Aorta (tissue), 5 donors: ENCODE measurements around the gene TBC1D4. TPM values are rescaled to one million over a fixed set of nuclear protein-coding genes. Genes with fewer than 3 reads are reported as not detected.

ENCODE experiments used
- ATAC-seq: fragments of 200-7000 bp; cut with Tn5 transposase; one replicate; pipeline ENCODE4 v1.9.1; 2022; ENCODE audit warnings: moderate library complexity; ENCODE audit not compliant: low FRiP score
- DNase-seq, 2 donors: peaks; one replicate each; pipeline ENCODE4 v3.0.0-alpha.2; 2020
- H3K27ac ChIP-seq, 2 donors: one replicate each; pipeline ENCODE4 v1.5.1; 2013; ENCODE audit warnings: low read length in 2 of 2, mild to moderate bottlenecking in 2 of 2, moderate library complexity in 2 of 2, control low read depth in 1 of 2, inconsistent platforms in 1 of 2, low read depth in 1 of 2
- H3K27me3 ChIP-seq, 2 donors: one replicate each; pipeline ENCODE4 v1.6.1; 2013; ENCODE audit warnings: control low read depth in 1 of 2, low read length in 1 of 2, mild to moderate bottlenecking in 1 of 2, moderate library complexity in 1 of 2; ENCODE audit not compliant: insufficient read depth in 2 of 2, control insufficient read depth in 1 of 2
- H3K36me3 ChIP-seq, 2 donors: one replicate each; pipeline ENCODE4 v1.6.1; 2013; ENCODE audit warnings: control low read depth in 1 of 2, low read length in 1 of 2, mild to moderate bottlenecking in 1 of 2; ENCODE audit not compliant: insufficient read depth in 2 of 2, control insufficient read depth in 1 of 2
- H3K4me1 ChIP-seq, 2 donors: one replicate each; pipeline ENCODE4 v1.6.1; 2013; ENCODE audit warnings: low read length in 2 of 2, control low read depth in 1 of 2, mild to moderate bottlenecking in 1 of 2, moderate library complexity in 1 of 2; ENCODE audit not compliant: insufficient read depth in 2 of 2, control insufficient read depth in 1 of 2
- H3K4me3 ChIP-seq, 2 donors: one replicate each; pipeline ENCODE4 v1.5.1; 2013; ENCODE audit warnings: low read length in 2 of 2, control low read depth in 1 of 2, mild to moderate bottlenecking in 1 of 2
- H3K9me3 ChIP-seq: one replicate; pipeline ENCODE4 v1.6.1; 2013; ENCODE audit warnings: mild to moderate bottlenecking, low read length; ENCODE audit not compliant: control insufficient read depth
- WGBS, 2 donors: extraction: QIAGEN DNeasy Blood & Tissue Kit; methylation state at CpG; one replicate each; pipeline ENCODE4 v1.1.7; 2013; 5-methylcytosine and 5-hydroxymethylcytosine counted together
- intact Hi-C, 2 donors: fragments of 100-400 bp; cut with DNase I; formaldehyde crosslinking; loops; one replicate each; pipeline versions ENCODE4 v1.14.2 to v1.15.0; 2022
- polyA plus RNA-seq, 2 donors: library from polyadenylated mRNA; stranded (reverse); fragments of 200-250 nt; gene quantifications; one replicate each; pipeline ENCODE4 v1.2.3, GENCODE V29; 2013
- total RNA-seq, 2 donors: library from RNA; stranded (reverse); fragmentation: NEBNext Ultra II Directional; extraction: Animal tissue kit (Norgen Biotek cat#: 25700); gene quantifications; one replicate each; pipeline ENCODE4 v1.2.1, GENCODE V29; 2021
- donor health status: healthy with polysubstance abuse.
- donor health status: Bipolar disorder and iron deficiency.
- donor health status: DM: no; HTN: no; CAD: no.
- donor health status: DM: no; HTN: no; CAD: no.
- donor health status: DM: yes; HTN: yes; CAD: no.

The TBC1D4 gene
- total and polyA plus RNA-seq, 4 donors = 1.4 to 16.3 (median 6.2) TPM

DNA sequence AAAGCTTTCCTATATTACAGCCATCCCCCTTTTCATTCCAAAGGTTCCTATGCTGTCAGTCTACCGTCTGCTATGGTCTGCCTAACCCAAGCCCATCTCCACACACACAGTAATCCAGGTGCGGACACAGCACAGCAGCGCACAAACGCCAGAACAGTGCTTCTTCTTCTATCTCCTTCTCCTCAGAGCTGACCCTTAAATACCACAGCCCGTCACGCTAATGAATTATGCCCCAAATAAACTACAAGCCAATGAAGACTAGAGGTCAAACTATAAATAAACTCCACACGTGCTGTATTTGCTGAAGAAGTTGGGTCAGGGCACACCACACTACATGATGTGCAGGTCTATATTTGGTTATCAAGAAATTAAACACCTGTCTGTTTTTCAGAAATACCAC, 71.8 kb downstream of the TBC1D4 start:
- no peaks in the 10 kb centered on the region for H3K27me3 ChIP-seq
- no peak for ATAC-seq
- H3K4me3 ChIP-seq = no peak overlapping the region
- no peak overlapping the region for H3K27ac ChIP-seq
- no peak for DNase-seq
- no peaks in the 10 kb centered on the region for H3K4me1 ChIP-seq
- 64 to 75% methylated on average over 7 of the region's 7 CpGs for WGBS, 2 donors
- no peaks in the 10 kb centered on the region for H3K9me3 ChIP-seq
- intact Hi-C loops = no loop called here
- no peaks in the 10 kb centered on the region for H3K36me3 ChIP-seq

DNA sequence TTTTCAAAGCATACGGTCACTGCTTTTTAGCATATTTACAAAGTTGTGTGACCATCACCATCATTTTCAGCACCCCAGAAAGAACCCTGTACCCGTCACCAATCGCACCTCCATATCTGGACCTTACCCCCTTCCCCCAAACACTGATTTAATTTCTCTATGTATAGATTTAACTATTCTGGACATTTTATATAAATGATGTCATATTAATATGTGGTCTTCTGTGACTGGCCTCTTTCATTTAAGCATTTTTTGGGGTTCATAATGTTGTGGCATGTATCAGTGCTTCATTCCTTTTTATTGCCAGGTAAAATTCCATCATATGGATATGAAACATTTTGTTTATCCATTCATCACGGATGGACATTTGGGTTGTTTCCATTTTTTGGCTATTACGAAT, 74.0 kb downstream of the TBC1D4 start:
- H3K4me3 ChIP-seq = no peak overlapping the region
- no peak for DNase-seq
- intact Hi-C loops = no loop called here

DNA sequence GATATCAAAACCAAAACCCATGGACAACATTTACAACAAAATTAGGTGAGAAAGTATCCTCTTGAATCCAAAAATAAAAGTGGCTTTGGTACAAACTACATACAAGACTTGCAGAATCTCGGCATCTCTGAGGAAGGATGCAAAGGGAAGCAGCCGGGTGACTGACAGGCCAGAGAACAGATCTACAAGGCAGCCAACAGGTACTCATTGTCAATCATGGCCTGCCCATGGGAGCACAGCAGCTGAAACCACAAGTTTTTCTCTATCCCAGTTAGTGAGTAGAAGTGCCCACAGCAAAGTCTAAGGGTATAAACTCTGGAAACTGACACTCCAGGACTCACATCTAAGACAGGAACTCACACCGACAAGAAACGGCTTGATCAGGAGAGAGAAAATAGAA, 74.5 kb downstream of the TBC1D4 start:
- H3K4me1 ChIP-seq = no peaks in the 10 kb centered on the region
- DNase-seq (no peak), ATAC-seq (no peak)
- no peaks in the 10 kb centered on the region for H3K36me3 ChIP-seq
- no peak overlapping the region for H3K4me3 ChIP-seq
- H3K27me3 ChIP-seq = no peaks in the 10 kb centered on the region
- WGBS, 2 donors = 93 to 95% methylated on average over 4 of the region's 4 CpGs
- H3K27ac ChIP-seq = no peak overlapping the region
- H3K9me3 ChIP-seq = no peaks in the 10 kb centered on the region
- intact Hi-C loops = no loop called here

More for the DNA sequence above, 74.0 kb downstream of the TBC1D4 start:
- Histone ChIP-seq H3K27me3 (no peaks in the 10 kb centered on the region), H3K36me3 (no peaks in the 10 kb centered on the region), H3K27ac (no peak overlapping the region), H3K9me3 (no peaks in the 10 kb centered on the region), H3K4me1 (no peaks in the 10 kb centered on the region)
- no peak for ATAC-seq
- WGBS, 2 donors = 96 to 97% methylated on average over 5 of the region's 5 CpGs

DNA sequence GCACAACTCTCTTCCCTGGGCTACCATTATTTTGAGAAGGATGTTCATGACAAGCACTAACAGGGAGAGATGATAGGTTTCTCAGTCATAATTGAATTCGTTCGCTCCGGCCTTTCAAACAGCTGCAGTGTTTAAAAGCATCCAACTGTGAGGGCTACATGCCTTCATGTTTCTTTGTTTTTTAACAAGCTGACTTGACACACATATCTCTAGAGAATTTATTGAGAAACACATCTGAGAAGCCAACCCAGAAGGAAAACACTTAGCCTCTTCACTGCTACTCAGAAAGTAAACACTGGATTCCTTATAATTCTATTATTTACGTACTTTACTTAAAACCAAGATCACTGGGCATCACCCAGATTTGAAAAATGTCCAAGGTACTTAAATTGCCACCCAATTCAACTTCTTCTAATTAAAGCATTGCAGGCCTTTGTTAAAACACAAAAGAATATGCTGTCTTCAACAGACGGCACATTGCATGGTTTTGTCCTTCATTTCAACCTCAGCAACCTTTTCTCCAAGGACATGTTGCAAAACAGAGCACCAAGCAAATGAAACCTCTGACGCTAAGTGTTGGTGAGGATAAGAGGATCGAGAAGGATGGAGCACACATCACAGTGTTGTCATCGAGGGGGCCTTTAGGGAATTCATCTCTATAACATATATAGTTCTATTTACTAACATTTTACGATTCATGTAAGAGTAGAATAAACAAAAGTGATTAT, 75.8 kb downstream of the TBC1D4 start:
- DNase-seq (no peak), ATAC-seq (peak; percentile 74)
- Histone ChIP-seq H3K27me3 (no peaks in the 10 kb centered on the region), H3K27ac (no peak overlapping the region), H3K9me3 (no peaks in the 10 kb centered on the region), H3K4me1 (no peaks in the 10 kb centered on the region), H3K36me3 (no peaks in the 10 kb centered on the region), H3K4me3 (no peak overlapping the region)
- WGBS, 2 donors = 86 to 92% methylated on average over 9 of the region's 9 CpGs
- intact Hi-C loops = no loop called here

DNA sequence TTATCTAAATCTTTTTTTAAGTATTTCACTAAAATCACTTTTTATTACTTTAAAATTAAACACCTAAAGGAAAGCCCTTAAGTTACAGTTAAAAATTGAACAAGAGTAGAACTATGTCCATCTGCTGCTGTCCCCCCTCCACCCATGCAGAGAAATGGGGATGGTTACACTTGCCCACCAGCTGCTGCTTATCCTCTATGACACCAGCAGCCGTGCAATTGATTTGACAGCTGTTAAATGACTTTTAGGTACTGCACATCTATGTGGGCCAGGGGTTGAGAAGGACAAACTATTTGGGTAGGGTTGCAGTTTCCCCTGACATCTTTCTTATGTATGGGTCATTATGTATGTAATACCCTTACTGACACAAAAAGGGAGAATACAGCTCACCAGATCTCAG, 77.2 kb downstream of the TBC1D4 start:
- no peak for DNase-seq
- H3K27me3 ChIP-seq = no peaks in the 10 kb centered on the region
- intact Hi-C loops = no loop called here
- H3K27ac ChIP-seq = no peak overlapping the region
- ATAC-seq = no peak
- H3K4me1 ChIP-seq = no peaks in the 10 kb centered on the region
- H3K4me3 ChIP-seq = no peak overlapping the region
- 64 to 82% methylated on average over 1 of the region's 1 CpG for WGBS, 2 donors
- H3K36me3 ChIP-seq = no peaks in the 10 kb centered on the region
- no peaks in the 10 kb centered on the region for H3K9me3 ChIP-seq

DNA sequence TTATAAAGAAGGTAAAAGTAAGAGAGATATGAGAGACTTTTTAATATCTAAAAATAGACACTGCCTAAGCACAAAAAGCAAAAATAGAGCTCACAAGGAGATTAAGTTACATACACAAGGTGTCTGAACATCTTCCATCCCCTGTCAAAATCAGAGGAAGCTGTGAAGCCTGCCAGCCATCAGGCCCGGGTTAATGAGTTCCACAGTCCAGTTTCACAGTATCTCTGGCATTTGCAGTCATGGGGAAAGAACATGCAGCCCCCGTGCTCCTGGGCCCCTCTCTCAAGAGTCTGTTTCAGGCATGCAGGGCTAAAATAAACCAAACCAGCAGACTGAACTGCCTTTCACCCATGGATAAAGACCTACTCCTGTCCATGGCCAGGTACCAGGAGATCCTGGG, 79.2 kb downstream of the TBC1D4 start:
- H3K9me3 ChIP-seq = peaks cover 2% of the 10 kb centered on the region
- no peaks in the 10 kb centered on the region for H3K36me3 ChIP-seq
- DNase-seq (no peak), ATAC-seq (no peak)
- WGBS, 2 donors = 29 to 43% methylated on average over 2 of the region's 2 CpGs
- no peak overlapping the region for H3K27ac ChIP-seq
- intact Hi-C loops = no loop called here
- H3K4me3 ChIP-seq = no peak overlapping the region
- H3K27me3 ChIP-seq = no peaks in the 10 kb centered on the region
- no peaks in the 10 kb centered on the region for H3K4me1 ChIP-seq

DNA sequence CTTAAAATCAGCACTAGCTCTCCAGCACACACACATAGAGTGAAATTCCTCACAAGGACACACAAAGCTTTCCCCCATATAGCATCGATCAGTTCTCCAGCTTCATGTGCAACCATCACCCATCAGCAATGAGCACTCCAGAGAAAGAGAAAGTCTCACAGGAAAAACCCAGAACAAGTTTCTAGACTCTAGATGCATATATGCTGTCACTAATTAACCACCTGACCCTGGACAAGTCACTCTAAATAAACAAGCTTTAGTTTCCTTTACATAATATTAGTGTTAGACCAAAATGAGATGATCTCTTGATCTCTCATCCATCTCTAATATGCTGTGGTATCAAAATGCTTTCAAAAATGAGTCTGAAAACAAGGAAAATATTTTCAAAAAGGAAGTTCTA, 81.2 kb downstream of the TBC1D4 start:
- no peak for ATAC-seq
- no peak overlapping the region for H3K4me3 ChIP-seq
- no peaks in the 10 kb centered on the region for H3K4me1 ChIP-seq
- no peaks in the 10 kb centered on the region for H3K27me3 ChIP-seq
- intact Hi-C loops = no loop called here
- peaks cover 2% of the 10 kb centered on the region for H3K9me3 ChIP-seq
- 81 to 90% methylated on average over 1 of the region's 1 CpG for WGBS, 2 donors
- no peaks in the 10 kb centered on the region for H3K36me3 ChIP-seq
- no peak overlapping the region for H3K27ac ChIP-seq
- no peak for DNase-seq

DNA sequence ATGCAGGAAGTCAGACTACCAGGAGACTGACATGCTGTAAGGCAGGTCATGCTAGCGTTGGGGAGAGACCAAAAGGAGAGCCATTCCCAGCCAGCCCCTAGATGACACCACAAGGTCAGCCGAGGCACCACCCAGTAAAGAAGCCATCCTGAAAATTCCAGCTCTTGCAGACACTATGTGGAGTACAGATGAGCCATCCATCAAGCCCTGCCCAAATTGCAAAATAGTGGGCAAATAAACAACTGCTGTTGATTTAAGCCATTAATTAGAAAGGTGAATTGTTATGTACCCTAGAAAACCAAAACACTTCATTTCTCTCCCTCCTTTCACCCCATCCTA, 82.1 kb downstream of the TBC1D4 start:
- ATAC-seq (no peak), DNase-seq (no peak)
- H3K27me3 ChIP-seq = no peaks in the 10 kb centered on the region
- whole genome bisulfite sequencing, 2 donors = 60 to 80% methylated on average over 2 of the region's 2 CpGs
- H3K36me3 ChIP-seq = no peaks in the 10 kb centered on the region
- intact Hi-C loops = no loop called here
- H3K4me3 ChIP-seq = no peak overlapping the region
- no peak overlapping the region for H3K27ac ChIP-seq
- H3K9me3 ChIP-seq = peaks cover 2% of the 10 kb centered on the region
- no peaks in the 10 kb centered on the region for H3K4me1 ChIP-seq

DNA sequence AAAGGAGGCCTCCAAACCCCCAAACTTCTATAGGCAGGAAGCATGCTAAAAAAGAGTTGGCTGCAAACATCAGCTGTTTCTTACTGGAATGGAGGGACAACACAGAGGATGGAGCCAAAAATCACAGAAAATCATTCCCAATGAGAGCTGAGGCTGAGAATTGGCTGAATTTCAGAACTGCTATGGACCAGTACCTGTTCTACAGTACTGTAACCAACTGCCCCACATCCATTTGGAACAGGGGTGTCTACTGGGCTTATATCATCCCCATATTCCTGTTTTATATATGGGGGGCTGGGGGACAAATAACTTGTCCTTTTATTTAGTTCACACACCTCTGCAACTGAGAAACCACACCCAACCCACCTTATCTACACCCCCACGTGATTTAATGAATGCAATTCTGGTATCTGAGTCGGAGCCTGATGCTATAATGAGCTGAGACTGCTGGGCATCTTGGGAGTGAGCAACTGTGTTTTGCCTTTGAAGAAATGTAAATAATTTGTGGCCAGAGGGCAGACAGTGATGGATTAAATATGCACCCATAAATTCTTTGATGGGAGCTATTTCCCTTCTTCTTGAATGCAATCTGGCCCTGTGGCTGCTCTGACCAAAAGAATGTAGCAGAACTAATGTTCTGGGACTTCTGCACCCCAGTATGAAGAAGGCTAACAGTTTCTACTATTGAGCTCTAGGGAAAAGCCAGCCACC, 82.6 kb downstream of the TBC1D4 start:
- intact Hi-C loops = no loop called here
- WGBS, 2 donors = 34 to 42% methylated on average over 2 of the region's 2 CpGs
- ATAC-seq = no peak

More for the DNA sequence above, 82.6 kb downstream of the TBC1D4 start:
- peaks cover 2% of the 10 kb centered on the region for H3K9me3 ChIP-seq
- H3K4me3 ChIP-seq = no peak overlapping the region
- no peaks in the 10 kb centered on the region for H3K27me3 ChIP-seq
- no peak for DNase-seq
- H3K36me3 ChIP-seq = no peaks in the 10 kb centered on the region
- no peak overlapping the region for H3K27ac ChIP-seq
- no peaks in the 10 kb centered on the region for H3K4me1 ChIP-seq
